GM21529 (cell line): ENCODE results near the gene CAPN15.

Experiments
- ATAC-seq: cut with Tn5 transposase; IDR thresholded peaks from one replicate; pipeline ENCODE4 v1.9.1; 2021; ENCODE audit not compliant: unreplicated experiment

The CAPN15 gene

GRCh38 chr16:560204-560700 lies 32.7 kb downstream of the CAPN15 start, which contains the start of gene PRR35:
Gene PRR35, plus strand, starts transcription at chr16:560394. Its CDS starts 2,901 bp downstream, at chr16:563295.
- ATAC-seq = no peak

GRCh38 chr16:560701-561412 lies 33.3 kb downstream of the CAPN15 start:
- no peak for ATAC-seq

- ATAC-seq = no peak
Measured at GRCh38 chr16:561413-561794, 33.9 kb downstream of the CAPN15 start.

GRCh38 chr16:561957-562938 lies 34.7 kb downstream of the CAPN15 start:
- ATAC-seq = no peak

- no peak for ATAC-seq
Measured at GRCh38 chr16:563072-563644, 35.6 kb downstream of the CAPN15 start.

- no peak for ATAC-seq
Measured at GRCh38 chr16:564690-565418, 37.3 kb downstream of the CAPN15 start.

- no peak for ATAC-seq
Measured at GRCh38 chr16:565419-566330, 38.2 kb downstream of the CAPN15 start.

- ATAC-seq = peak; percentile 53
Measured at GRCh38 chr16:566475-567372, 39.2 kb downstream of the CAPN15 start, which contains the start of gene NHLRC4. Gene NHLRC4, plus strand, starts transcription at chr16:567005. Its CDS starts 1,043 bp downstream, at chr16:568048.

GRCh38 chr16:567373-568256 lies 40.1 kb downstream of the CAPN15 start:
- no peak for ATAC-seq

- no peak for ATAC-seq
Measured at GRCh38 chr16:568401-569258, 41.1 kb downstream of the CAPN15 start.

- peak; percentile 50 for ATAC-seq
Measured at GRCh38 chr16:569445-570254, 42.1 kb downstream of the CAPN15 start, which contains the start of gene PIGQ. Gene PIGQ, plus strand, starts transcription at chr16:569968. Its CDS starts 4,107 bp downstream, at chr16:574075.

GRCh38 chr16:572865-573650 lies 45.5 kb downstream of the CAPN15 start:
- no peak for ATAC-seq

- ATAC-seq = no peak
Measured at GRCh38 chr16:574021-574760, 46.7 kb downstream of the CAPN15 start.
